Measurements from ENCODE around the gene SLCO4C1.

Gene SLCO4C1

GRCh38 chr5:102211165-102211564 lies 84.9 kb downstream of the SLCO4C1 start:
- no peak overlapping the region for H3K4me2 ChIP-seq (ENCODE audit: low read depth, low read length)
- H4K20me1 ChIP-seq (ENCODE audit: insufficient read depth, low read length), result no peaks in the 10 kb centered on the region
- H3K9me2 ChIP-seq (replicated peaks; ENCODE audit: insufficient read depth, low read length), result no peaks in the 10 kb centered on the region
- no peaks in the 10 kb centered on the region for H3K4me1 ChIP-seq (ENCODE audit: low read length)
- H3K27ac ChIP-seq (ENCODE audit: low read length), result no peak overlapping the region
- no peaks in the 10 kb centered on the region for H3K9me3 ChIP-seq (replicated peaks; ENCODE audit: insufficient read depth, low read length)
- H3K27me3 ChIP-seq (replicated peaks; ENCODE audit: insufficient read depth, low read length), result no peaks in the 10 kb centered on the region
- no peaks in the 10 kb centered on the region for H3F3A ChIP-seq (ENCODE audit: insufficient read depth, low read length)
- H3K79me2 ChIP-seq (ENCODE audit: low read length), result no peaks in the 10 kb centered on the region
- H3K9ac ChIP-seq (ENCODE audit: low read length), result no peak overlapping the region
- H3K4me3 ChIP-seq (ENCODE audit: low read length), result no peak overlapping the region
- no peaks in the 10 kb centered on the region for H3K36me3 ChIP-seq (replicated peaks; ENCODE audit: insufficient read depth, low read length)
- no peak for DNase-seq
- TF ChIP-seq EZH2phosphoT487 (IDR thresholded peaks at IDR 0.05; ENCODE audit: low read length) (no peak), CTCF (IDR thresholded peaks at IDR 0.05; ENCODE audit: low read length) (no peak), EZH2 (optimal IDR thresholded peaks at IDR 0.05; ENCODE audit: low read depth, low read length) (no peak)
- no peak overlapping the region for H2AFZ ChIP-seq (ENCODE audit: low read length)

- no peak overlapping the region for H3K9ac ChIP-seq (ENCODE audit: low read length)
- H3K9me2 ChIP-seq (replicated peaks; ENCODE audit: insufficient read depth, low read length), result no peaks in the 10 kb centered on the region
- H3K27me3 ChIP-seq (replicated peaks; ENCODE audit: insufficient read depth, low read length), result no peaks in the 10 kb centered on the region
- H3F3A ChIP-seq (ENCODE audit: insufficient read depth, low read length), result no peaks in the 10 kb centered on the region
- H2AFZ ChIP-seq (ENCODE audit: low read length), result no peak overlapping the region
- no peak for DNase-seq
- H4K20me1 ChIP-seq (ENCODE audit: insufficient read depth, low read length), result no peaks in the 10 kb centered on the region
- H3K79me2 ChIP-seq (ENCODE audit: low read length), result no peaks in the 10 kb centered on the region
- no peaks in the 10 kb centered on the region for H3K36me3 ChIP-seq (replicated peaks; ENCODE audit: insufficient read depth, low read length)
- no peak overlapping the region for H3K4me2 ChIP-seq (ENCODE audit: low read depth, low read length)
- H3K4me1 ChIP-seq (ENCODE audit: low read length), result no peaks in the 10 kb centered on the region
- H3K27ac ChIP-seq (ENCODE audit: low read length), result no peak overlapping the region
- no peak for TF ChIP-seq CTCF (IDR thresholded peaks at IDR 0.05; ENCODE audit: low read length)
- TF ChIP-seq EZH2 (optimal IDR thresholded peaks at IDR 0.05; ENCODE audit: low read depth, low read length), result no peak
- no peak for TF ChIP-seq EZH2phosphoT487 (IDR thresholded peaks at IDR 0.05; ENCODE audit: low read length)
- H3K9me3 ChIP-seq (replicated peaks; ENCODE audit: insufficient read depth, low read length), result no peaks in the 10 kb centered on the region
- no peak overlapping the region for H3K4me3 ChIP-seq (ENCODE audit: low read length)
Measured at GRCh38 chr5:102200861-102201260, 95.2 kb downstream of the SLCO4C1 start.

GRCh38 chr5:102196481-102196880 lies 99.6 kb downstream of the SLCO4C1 start:
- no peaks in the 10 kb centered on the region for H3F3A ChIP-seq (ENCODE audit: insufficient read depth, low read length)
- H4K20me1 ChIP-seq (ENCODE audit: insufficient read depth, low read length), result no peaks in the 10 kb centered on the region
- H2AFZ ChIP-seq (ENCODE audit: low read length), result no peak overlapping the region

More at GRCh38 chr5:102196481-102196880, 99.6 kb downstream of the SLCO4C1 start:
- no peak for TF ChIP-seq CTCF (IDR thresholded peaks at IDR 0.05; ENCODE audit: low read length)
- TF ChIP-seq EZH2 (optimal IDR thresholded peaks at IDR 0.05; ENCODE audit: low read depth, low read length), result no peak
- no peak for TF ChIP-seq EZH2phosphoT487 (IDR thresholded peaks at IDR 0.05; ENCODE audit: low read length)
- Histone ChIP-seq H3K27me3 (replicated peaks; ENCODE audit: insufficient read depth, low read length) (no peaks in the 10 kb centered on the region), H3K9ac (ENCODE audit: low read length) (no peak overlapping the region), H3K4me2 (ENCODE audit: low read depth, low read length) (no peak overlapping the region), H3K9me3 (replicated peaks; ENCODE audit: insufficient read depth, low read length) (no peaks in the 10 kb centered on the region), H3K79me2 (ENCODE audit: low read length) (no peaks in the 10 kb centered on the region), H3K9me2 (replicated peaks; ENCODE audit: insufficient read depth, low read length) (no peaks in the 10 kb centered on the region), H3K4me3 (ENCODE audit: low read length) (no peak overlapping the region), H3K36me3 (replicated peaks; ENCODE audit: insufficient read depth, low read length) (no peaks in the 10 kb centered on the region), H3K27ac (ENCODE audit: low read length) (no peak overlapping the region), H3K4me1 (ENCODE audit: low read length) (no peaks in the 10 kb centered on the region)
- no peak for DNase-seq
